ENCODE results near the gene STAT5A.
"Not testable (repeated sequence)": the region's sequence is repeated elsewhere in the genome, so short reads cannot be mapped to it uniquely, and the experiment has no call there.

STAT5A gene

DNA sequence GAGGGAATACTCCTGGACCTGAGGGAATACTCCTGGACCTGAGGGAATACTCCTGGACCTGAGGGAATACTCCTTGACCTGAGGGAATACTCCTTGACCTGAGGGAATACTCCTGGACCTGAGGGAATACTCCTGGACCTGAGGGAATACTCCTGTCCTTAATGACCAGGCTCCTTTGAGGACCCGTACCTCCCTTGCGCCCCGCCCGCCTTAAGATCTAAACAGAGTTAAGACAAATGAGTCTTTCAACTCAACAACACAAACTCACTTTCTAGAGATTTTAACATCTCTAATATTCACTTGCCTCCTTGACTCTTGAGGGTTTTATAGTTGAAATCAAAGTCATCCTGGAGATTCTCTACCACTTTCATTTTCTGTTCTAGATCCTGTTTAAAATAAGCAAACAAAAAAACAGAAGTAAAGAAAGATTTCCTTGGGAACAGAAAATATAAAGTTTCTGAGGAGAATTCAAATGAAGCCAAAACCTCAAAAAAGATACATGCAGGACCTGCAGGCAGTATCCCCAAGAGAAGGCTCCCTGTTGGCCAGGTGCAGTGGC, 50.2 kb downstream of the STAT5A start:
- DNase-seq, result no peak

DNA sequence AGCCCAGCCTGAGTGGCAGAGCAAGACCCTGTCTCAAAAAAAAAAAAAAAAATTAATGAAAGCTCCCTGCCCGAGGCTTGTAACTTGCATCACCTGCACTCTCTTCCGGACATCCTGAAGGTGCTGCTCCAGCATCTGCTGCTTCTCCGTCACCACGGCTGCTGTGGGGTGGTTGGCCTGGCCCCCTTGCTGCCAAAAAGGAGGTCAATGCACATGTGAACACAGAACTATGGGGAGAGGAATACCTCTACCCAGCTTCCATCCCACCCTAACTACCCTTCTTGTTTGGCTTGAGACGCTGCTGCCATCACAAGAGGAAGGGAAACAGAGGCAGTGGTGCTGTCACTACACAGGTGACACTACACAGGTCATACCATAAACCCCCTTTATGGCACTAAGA, 50.9 kb downstream of the STAT5A start:
- DNase-seq, result no peak

DNA sequence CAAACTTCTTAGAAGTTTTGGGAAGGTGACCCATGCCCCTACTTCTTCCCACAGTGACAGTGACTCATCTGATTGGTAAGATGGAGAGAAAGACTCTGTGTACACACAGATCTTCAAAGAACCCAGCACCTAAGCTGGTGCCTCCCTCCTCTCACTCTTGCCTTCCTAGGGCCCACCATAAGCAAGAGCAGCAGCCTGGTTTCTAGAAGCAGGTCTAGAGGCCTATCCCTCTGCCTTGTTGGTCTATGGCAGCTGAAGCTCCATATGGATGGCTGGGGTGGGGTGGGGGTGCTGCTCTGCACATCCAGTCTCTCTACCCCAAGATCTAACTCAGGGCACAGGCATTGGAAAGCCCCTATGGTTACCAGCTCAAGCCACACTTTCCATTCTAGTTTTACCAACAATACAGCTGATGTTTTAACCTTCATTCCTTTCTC, 52.4 kb downstream of the STAT5A start:
- DNase-seq, result no peak

DNA sequence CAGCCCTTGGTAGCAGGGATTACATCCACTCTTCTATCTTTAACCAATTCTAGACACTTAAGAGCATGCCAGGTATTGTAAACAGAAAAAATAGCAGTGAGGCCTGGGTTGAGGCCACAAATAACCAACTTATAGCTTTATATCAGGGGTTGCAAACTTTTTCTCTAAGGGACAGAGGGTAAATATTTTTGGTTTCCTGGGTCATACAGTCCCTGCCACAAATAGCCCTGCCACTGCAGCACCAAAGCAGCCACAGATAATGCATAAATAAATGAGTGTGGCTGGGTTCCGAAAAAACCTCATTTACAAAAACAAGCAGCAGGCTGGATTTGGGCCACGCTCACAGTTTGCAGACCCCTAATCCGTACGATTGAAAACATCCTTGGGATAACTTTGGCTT, 53.3 kb downstream of the STAT5A start:
- no peak for DNase-seq

DNA sequence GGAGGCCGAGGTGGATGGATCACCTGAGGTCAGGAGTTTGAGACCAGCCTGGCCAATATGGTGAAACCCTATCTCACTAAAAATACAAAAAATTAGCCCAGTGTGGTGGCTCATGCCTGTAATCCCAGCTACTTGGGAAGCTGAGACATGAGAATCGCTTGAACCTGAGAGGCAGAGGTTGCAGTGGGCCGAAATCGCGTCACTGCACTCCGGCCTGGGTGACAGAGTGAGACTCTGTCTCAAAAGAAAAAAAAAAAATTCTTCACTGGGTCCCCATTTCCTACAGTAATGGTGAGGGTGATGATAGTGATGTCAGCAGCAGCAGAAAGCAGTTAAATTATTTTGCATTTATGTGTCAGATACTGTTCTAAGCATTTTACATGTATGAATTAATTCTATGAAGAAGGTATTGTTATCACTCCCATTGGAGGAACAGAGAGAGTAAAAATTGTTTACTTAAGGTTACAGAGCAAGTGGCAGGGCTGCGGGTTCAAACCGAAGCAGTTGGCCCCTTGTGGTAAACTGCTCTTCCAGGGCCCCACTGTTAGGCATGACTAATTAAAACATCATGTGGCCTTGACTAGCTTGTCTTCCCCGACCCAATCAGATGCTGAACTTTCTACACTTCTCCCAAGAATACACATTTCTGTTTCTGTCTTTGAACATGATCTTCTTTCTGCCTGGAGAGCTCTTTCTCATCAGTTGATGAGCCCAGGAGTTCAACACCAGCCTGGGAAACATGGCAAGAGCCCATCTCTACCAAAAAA, 54.1 kb downstream of the STAT5A start:
- DNase-seq, result no peak

DNA sequence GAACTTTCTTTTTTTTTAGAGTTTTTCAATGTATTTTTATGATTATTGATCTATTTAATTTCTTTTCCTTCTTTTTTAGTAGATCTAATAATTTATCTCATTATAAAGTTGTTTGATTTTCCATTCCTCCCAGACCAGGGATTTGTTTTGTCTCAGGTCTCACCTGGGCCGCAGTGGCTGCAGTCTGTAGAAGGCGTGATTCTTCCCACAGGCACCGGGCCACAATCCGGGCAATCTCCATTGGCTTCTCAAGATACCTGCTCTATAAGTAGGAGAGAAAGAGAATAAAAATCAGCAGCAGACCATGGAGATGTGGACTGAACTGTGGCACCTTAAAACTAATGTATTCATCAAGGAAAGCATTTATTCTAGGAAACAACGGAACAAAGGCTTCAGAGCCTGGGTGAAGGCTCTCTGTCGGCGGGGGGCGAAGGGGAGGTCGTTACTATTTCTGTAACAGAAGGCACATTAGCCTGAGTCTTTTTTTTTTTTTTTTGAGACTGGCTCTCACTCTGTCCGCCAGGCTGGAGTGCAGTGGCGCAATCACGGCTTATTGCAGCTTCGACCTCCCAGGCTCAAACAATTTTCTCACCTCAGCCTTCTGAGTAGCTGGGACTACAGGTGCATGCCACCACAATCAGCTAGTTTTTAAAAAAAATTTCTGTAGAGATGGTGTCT, 57.2 kb downstream of the STAT5A start:
- DNase-seq, result no peak

DNA sequence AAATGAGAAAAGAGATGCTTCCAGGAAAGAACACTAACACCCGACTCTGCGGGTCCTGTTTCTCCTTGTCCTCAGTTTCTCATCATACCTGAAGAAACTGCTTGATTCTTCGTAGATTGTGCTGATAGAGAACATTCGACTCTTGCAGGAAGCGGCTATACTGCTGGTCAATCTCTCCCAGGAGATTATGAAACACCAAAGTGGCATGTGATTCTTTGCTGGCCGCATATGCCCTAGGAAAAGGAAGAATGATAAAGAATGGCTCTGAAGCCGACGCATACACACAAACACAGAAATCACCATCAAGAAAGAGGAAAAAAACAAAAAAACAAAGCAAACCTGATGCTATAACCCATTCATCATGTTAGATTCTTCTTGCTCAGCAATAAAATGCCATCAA, 58.2 kb downstream of the STAT5A start:
- DNase-seq, result no peak

DNA sequence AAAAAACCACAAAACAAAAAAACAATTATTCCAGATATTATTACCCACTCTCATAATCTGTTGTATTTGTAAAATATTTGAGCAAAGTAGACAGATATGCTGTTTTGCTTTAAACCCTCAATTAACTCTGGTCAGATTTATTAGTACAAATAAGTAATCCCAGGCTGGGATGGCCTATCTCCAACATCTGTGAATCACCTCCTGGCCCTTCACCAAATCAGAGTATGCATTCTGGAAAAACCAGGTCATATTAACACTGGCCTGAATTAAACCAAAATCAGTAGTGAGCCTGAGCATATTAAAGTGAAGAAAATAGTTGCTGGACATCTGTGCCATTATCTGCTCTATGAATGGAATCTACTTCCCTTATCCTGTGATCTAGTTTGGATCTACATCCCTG, 58.9 kb downstream of the STAT5A start:
- DNase-seq, result peak; percentile 45

DNA sequence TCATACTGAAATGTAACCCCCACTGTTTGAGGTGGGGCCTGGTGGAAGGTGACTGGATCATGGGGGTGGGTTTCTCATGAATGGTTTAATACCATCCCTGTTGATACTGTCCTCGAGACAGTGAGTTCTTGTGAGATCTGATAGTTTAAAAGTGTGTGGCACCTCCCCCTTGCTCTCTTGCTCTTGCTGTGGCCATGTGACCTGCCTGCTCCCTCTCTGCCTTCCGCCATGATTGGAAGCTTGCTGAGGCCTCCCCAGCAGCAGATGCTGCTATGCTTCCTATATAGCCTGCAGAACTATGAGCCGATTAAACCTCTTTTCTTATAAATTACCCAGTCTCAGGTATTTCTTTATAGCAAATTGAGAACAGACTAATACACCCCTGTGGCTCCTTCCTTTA, 59.3 kb downstream of the STAT5A start:
- no peak for DNase-seq

DNA sequence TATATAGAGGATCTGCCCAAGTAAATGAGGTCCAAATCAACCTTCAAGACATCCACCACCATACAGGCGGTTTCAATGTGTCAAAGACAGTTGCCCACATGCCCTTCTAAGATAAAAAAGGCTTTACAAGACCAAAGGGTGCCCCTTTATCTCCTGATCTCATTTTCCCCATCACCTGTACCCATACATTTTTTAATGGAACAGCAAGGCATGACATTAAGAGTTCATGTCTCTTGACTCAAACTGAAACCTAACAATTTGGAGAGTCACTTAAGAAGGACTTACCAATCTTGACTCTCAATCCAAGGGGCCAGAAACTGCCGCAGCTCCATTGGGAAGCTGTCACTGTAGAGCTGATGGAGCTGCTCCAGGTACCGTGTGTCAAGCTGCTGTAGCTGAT, 59.8 kb downstream of the STAT5A start:
- DNase-seq, result no peak

DNA sequence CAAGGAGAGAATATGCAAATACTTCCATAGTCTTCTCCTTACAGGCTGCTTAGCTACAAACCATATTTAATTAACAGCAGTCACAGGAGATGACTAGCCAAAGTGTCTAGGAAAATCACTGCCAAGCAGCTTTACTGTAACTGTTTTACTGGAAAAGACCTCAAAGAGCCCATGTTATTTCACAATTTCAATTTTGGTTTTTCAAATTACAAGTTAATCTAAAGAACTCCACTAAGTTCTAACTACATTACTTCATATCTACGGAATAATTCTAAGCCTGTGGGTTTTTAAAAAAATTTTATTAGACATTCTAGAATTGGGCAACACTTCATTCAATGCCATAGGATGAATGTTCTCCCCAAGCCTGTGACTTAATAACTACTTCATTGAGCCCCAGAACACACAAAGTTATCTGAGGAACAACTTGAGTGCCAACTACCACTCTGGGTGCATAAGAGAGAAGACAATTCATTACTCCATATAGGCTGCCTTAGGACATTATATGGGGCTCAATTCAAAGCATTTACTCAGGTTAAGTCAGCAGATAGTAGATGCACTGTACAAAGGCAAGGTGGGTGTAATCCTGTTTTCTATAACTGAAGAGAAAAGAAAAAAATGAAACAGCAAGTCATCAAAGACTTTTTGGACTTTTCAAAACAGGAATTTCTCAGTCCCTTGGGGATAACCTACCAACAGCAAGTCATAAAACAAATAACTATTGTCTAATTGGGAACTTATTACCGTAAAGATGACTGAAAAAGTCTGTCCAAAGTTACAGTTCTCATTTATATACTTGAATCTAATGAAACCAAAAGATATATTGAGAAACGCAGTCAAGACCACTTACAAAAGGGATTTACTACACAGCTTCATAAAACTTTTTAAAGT, 66.9 kb downstream of the STAT5A start:
- DNase-seq, result no peak

DNA sequence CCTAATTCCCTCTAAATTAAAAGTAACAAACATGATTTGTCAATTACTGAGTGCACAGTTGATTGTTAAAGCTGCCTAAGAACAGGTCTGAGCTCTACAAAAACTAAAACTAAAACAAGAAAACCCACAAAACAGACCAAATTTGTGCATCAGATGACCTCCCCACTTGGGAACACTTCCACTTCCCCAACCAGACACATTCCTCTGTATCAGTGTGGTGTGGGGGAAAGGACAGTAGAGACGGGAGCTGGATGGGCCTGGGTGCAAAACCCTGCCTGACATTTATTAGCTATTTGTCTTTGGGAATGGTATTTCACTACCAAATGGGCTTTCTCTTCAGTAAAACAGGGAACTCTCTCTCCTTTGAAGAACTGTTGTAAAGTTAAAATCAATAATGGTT, 70.1 kb downstream of the STAT5A start:
- no peak for DNase-seq

DNA sequence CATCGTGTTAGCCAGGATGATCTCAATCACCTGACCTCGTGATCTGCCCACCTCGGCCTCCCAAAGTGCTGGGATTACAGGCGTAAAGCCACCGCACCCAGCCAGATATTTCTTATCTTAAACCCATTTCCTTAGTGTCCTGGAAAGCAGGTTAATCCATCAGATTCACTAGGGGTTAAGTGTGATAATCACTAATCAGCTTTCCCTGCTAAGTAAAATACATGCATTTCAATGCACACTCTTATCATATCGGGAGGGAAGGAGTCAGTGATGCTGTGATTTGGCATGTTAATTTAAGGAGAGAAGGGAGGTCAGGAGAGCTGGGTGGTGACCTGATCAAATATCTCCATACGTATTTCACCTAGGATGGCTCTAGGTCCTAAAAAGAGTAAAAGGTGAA, 70.8 kb downstream of the STAT5A start:
- no peak for DNase-seq

DNA sequence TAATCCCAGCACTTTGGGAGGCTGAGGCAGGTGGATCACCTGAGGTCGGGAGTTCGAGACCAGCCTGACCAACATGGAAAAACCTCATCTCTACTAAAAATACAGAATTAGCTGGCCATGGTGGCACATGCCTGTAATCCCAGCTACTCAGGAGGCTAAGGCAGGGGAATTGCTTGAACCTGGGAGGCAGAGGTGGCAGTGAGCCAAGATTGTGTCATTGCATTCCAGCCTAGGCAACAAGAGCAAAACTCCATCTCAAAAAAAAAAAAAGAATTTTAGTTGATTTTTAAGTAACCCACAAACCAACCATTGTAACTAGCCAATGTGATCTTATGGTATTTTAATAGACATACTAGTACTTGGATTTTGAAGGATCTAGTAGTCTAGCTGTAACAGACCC, 72.1 kb downstream of the STAT5A start:
- DNase-seq, result not testable (repeated sequence)
